Stimulated activated naive CD4-positive, alpha-beta T cell treated with Interleukin-2 at 50 U/mL for 16 hours (primary cell): ENCODE data around the gene EFCAB14.
"Not testable (repeated sequence)": the region's sequence is repeated elsewhere in the genome, so short reads cannot be mapped to it uniquely, and the experiment has no call there.

Source experiments
- DNase-seq: peaks from one replicate; lab custom pipeline; 2025; lab: John Stamatoyannopoulos, UW

EFCAB14 gene

GRCh38 chr1:46654012-46654411, 64.9 kb downstream of the EFCAB14 start:
- no peak for DNase-seq

- no peak for DNase-seq
Observed at GRCh38 chr1:46653405-46653958, 65.4 kb downstream of the EFCAB14 start.

DNA sequence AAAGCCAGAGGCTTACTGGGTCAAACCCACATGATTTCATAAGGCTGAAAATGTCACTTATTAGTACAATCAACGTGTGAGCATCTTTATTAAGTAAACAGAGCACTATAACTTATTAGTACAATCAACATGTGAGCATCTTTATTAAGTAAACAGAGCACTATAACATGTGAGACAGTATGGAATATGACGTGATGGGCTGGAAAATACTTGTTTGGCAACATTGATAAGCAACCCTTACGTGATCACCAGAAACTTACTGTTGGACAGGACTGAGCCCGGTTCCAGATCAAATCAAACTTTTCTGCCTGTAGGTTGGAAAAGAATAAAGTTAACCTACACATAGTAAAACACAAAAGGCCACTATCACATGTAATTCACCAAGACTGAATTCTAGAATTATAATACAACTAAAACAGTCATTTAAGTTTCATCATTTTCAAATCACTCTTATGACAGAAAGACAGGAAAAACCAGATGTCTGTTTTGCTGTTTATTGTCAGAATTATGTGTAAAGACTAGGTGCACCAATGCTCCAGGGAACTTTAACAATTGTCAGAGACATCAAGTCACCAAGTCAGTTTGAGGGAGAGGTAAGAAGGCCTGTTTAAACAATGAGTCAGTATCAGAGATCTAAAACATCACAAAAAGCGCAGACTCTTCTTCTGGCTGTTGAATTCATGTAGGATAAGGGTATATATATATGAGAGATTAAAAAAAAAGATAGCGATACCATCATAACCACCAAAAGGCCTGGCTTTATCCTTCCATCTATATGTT, 66.4 kb downstream of the EFCAB14 start:
- DNase-seq, result no peak

DNA sequence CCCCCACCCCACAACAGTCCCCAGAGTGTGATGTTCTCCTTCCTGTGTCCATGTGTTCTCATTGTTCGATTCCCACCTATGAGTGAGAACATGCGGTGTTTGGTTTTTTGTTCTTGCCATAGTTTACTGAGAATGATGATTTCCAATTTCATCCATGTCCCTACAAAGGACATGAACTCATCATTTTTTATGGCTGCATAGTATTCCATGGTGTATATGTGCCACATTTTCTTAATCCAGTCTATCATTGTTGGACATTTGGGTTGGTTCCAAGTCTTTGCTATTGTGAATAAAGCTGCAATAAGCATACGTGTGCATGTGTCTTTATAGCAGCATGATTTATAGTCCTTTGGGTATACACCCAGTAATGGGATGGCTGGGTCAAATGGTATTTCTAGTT, 67.8 kb downstream of the EFCAB14 start:
- not testable (repeated sequence) for DNase-seq

DNA sequence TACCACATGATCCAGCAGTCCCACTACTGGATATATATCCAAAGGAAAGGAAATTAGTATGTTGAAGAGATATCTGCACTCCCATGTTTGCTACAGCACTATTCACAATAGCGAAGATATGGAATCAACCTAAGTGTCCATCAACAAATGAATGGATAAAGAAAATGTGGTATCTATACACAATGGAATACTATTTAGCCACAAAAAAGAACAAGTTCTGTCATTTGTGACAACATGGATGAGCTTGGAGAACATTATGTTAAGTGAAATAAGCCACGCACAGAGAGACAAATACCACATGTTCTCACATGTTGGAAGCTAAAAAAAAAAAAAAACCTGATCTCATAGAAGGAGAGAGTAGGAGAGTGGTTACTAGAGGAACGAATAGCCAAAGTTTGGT, 68.4 kb downstream of the EFCAB14 start:
- no peak for DNase-seq

- no peak for DNase-seq
Observed at GRCh38 chr1:46649764-46650163, 69.2 kb downstream of the EFCAB14 start.

GRCh38 chr1:46647611-46648010, 71.3 kb downstream of the EFCAB14 start:
- no peak for DNase-seq

- no peak for DNase-seq
Observed at GRCh38 chr1:46646844-46647243, 72.1 kb downstream of the EFCAB14 start.

- no peak for DNase-seq
Observed at GRCh38 chr1:46646331-46646730, 72.6 kb downstream of the EFCAB14 start.

DNA sequence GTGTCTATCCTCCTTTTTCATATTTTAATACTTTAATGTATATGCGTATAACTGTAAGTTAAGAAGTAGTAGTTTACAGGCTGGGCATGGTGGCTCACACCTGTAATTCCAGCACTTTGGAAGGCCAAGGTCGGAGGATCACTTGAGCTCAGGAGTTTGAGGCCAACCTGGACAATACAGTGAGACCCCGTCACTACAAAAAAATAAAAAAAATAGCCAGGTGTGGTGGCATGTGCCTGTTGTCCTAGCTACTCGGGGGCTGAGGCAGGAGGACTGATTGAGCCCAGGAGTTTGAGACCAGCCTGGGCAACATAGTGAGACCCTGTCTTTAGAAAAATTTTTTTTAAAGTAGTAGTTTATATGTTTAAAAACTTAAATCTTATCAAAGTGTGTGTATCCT, 73.1 kb downstream of the EFCAB14 start:
- no peak for DNase-seq

DNA sequence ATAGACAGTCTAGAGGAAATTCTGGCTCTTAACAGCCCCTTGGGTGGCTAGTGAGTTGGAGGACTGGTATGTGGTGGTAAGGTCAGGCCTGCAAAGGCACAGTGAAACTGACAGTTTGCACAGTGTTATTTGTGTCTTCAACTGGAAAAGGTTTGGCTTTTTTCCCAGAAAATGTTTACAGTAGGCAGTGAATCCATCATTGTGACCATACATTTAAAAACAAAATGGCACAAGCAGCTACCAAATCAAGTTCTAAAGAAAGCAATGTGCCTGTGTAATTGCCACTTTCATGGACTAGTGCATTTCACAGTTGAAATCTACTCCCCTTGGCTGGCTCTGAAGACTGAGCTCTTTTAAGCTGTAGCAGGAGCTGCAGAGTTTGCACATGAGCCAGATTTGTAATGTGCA, 75.5 kb downstream of the EFCAB14 start:
- DNase-seq, result no peak

DNA sequence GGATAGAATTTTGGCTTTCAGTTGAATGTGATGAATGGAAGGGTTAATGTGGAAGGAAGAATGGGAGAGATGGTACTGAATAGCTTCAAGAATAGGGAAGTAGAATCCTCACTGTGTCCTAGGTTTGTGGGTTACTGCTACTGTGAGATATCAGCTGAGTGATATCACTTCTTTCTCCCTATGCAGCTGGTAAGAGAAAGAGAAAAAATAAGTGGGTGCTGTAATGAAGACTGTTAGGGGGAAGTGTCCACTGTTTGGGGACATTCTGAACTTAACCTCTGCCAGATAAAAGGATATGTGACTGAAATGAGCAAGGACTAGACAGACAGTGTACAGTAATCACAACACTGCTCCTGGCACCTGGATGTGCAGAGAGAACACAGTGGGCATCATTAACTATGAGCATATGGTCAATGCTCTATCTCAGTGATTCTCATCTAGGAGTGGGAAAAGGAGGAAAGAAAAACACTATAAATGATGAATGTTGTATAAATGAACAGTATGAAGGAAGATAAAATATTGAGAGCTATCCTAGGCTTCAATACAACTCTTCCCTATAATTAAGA, 76.7 kb downstream of the EFCAB14 start:
- no peak for DNase-seq

- no peak for DNase-seq
Observed at GRCh38 chr1:46639547-46639946, 79.4 kb downstream of the EFCAB14 start.

DNA sequence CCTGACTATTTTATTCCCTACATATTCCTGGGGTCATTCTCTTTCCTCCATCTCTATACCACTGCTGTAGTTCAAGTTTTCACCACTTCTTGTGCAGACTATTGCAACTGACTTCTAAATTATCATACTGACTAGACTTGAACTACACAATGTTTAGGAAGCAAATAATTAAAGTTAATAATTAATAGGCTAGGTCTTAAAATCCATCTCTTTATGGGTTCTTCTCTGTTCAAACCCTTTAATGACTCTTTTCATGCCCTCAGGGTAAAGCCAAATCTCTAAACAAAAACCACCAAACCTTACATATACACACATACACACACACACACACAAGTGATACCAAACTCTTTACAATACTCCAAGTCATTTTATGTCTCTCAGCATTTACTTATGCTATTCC, 80.0 kb downstream of the EFCAB14 start:
- no peak for DNase-seq

DNA sequence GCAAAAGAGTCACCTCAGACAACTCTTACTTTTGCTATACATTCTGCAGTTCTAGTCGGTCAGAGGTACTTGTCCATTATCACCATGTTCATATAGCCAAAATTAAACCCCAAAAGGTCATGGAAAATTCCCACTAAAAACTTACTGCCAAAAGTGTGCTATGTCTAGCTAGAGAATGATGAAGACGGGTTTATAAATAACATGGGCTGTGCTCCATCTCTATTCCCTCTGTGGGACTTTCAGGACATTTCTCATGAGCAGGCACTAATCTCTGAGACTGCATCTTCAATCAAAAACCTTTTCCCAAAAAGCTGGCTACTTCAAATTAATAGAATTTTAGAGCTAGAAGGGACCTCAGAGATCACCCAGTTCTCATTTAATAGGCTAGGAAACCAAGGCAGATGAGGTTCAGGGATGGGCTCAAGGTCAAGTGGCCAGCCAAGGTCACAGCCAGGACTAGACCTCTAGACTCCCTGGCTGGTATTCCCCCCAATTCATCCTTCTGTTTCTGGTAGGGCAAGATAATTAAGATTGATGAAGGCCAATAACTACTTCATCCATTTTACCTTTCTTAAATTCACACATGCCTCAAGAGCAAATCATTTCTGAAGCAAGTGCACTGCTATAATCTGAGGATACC, 81.3 kb downstream of the EFCAB14 start:
- no peak for DNase-seq

- DNase-seq, result no peak
Observed at GRCh38 chr1:46635205-46635604, 83.7 kb downstream of the EFCAB14 start.

- DNase-seq, result no peak
Observed at GRCh38 chr1:46630719-46631118, 88.2 kb downstream of the EFCAB14 start.
